ENCODE measurements around the gene NIN.
A peak's percentile ranks its signal among the peaks of the same experiment; 100 is the strongest.

Gene NIN

DNA sequence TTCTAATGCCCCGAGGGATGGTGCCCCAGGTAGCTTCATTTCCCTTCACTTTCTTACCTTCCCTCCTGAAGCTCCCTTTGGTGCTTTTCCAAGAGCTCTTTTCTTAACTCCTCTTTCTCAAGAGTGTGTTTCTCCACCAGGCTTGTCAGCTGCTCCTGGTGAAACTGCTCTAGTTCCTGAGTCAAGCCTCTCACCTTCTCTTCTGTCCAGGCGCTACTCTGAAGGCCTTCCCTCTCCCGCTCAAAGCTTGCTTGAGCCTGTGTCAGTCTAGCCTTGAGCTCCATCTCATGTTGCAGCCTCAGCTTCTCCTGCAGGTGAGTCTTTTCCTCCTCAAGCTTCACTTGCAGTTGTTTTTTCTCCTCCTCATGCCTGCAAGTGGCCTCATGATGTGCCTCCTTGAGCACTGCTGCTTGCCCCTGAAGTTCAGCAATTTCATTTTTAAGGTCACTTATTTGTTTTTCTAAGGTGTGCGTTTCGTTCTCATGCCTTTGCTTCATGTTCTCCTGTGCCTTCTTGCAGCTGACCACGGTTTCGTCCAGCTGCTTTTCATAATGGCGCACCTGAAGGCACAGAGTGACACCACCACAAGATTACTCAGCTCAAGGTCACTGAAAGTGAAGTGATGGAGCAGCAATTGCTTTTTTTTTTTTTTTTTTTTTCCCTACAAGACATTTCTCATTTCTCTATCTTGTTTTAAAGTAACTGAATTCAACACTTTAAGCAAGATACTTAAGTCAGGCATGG is 71.0 kb downstream of the NIN start:
- DNase-seq = no peak

GRCh38 chr14:50758945-50759344 is 72.0 kb downstream of the NIN start:
- no peak for DNase-seq

DNA sequence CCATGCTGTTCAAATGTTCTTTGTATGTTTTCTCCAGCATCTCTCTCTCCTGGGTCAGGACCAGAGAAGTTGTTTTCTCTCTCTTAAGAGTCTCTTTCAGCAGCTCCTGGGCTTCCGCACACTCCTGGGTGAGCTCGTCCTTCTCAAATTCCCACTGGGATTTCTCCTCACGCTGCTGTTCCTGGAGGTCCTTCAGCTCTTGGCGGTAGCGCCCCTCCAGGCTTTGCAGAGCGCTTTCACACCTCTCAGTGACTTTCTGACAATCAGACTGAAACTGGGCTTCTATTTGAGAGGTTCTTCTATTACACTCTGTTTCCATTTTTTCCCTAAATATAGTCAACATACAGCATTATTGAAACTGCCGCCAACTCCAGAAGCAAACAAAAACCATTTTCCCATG is 72.7 kb downstream of the NIN start:
- no peak for DNase-seq

DNA sequence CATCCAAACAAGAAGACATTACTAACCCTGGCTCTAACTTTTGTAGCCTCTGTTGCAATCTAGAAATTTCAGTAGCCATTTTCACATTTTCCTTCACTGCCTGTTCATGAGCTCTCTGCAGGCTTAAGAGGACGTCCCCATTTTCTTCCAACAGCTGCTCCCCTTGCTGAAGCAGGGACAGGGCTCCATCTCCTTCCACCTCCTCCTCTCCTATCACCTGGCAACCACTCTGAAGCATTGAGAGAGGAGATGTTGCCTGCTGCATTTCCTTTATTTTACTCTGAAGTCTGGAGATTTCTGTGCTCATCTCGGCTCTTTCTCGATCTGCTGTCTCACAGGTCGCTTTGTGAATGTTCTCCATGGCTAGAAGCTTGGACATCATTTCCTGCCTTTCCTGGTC is 73.3 kb downstream of the NIN start:
- no peak for DNase-seq

- no peak for DNase-seq
Measured at GRCh38 chr14:50756300-50756699, 74.7 kb downstream of the NIN start.

DNA sequence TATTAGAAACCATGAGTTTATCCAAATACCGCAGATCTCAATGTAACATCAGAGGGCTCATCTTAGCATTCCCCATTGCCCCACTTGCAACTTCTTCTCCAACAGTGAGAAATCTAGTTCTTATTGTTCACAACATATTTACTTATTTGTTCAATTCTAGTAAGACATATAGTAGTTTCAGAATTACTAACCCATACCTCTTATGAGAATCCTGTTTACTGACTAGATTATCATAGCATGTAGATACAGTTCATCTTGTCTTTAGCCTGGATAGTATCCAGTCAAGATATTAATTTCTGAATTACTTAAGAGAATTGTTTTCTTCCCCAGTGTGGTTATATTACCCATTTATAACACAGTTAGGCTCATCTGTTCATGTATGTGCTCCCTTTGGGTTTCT is 80.6 kb downstream of the NIN start:
- DNase-seq = no peak

GRCh38 chr14:50745401-50746058 is 85.4 kb downstream of the NIN start:
- no peak for DNase-seq

- no peak for DNase-seq
Measured at GRCh38 chr14:50744231-50744630, 86.7 kb downstream of the NIN start.

GRCh38 chr14:50741567-50741966 is 89.4 kb downstream of the NIN start:
- peak; percentile 35 for DNase-seq

DNA sequence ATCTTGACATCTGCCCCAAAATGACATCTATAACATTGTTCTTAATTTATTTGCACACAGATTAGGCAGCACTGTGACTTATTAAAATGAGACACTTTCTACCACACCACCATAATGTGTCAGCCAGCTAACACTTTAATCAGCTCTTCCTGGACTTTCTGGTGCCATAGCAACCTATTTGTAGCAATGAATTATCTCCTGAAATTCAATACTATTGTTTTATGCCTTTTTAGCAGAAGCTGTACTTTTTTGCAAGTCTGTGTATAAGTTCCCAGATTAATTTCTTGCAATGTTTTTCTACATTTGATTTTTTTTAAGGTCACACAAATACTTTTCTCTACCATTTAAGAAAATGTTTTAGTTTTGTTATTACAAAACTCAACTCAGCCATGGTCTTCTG is 90.1 kb downstream of the NIN start:
- DNase-seq = no peak

GRCh38 chr14:50739186-50739585 is 91.8 kb downstream of the NIN start:
- DNase-seq = no peak

DNA sequence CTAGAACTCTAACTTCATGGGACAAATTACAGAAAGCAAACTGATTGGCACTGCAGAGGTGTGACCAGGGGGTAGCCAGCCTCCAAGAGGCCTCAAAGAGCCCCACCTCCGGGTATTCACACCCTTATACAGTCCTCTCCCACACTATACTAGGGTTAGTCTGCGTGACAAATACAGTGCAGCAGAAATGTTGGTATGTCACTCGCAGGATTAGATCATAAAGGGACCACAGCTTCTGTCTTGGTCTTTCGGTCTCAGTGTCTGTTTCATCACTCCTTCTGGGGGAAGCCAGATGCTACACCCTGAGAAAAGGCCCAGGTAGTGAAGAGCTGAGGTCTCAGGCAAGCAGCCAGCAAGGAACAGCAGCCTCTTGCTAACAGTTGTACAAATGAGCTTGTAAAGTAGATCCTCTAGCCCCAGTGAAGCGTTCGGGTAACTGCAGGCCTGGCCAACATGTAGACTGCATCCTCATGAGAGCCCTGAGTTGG is 94.0 kb downstream of the NIN start:
- DNase-seq = no peak

GRCh38 chr14:50734950-50735695 is 95.8 kb downstream of the NIN start:
- no peak for DNase-seq

DNA sequence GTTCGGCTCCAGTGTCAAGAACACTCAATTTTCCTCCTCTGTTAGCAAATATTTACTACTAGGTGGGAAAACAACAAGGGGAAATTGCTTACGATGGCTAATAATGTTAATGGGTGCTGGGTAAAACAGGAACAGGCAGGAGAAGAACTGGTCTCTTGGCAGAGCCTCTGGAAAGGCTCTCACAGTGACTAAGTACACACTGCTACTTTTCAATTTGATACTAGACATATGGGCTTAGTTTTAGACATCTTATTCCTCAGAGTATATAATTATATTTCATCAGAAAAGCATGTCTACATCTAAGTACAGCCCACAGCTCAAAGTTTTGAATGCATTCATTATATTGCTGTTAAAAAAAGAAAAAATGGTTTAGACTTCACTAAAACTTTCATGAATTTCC is 97.5 kb downstream of the NIN start:
- DNase-seq = no peak

- DNase-seq = no peak
Measured at GRCh38 chr14:50728836-50729235, 102.1 kb downstream of the NIN start.

DNA sequence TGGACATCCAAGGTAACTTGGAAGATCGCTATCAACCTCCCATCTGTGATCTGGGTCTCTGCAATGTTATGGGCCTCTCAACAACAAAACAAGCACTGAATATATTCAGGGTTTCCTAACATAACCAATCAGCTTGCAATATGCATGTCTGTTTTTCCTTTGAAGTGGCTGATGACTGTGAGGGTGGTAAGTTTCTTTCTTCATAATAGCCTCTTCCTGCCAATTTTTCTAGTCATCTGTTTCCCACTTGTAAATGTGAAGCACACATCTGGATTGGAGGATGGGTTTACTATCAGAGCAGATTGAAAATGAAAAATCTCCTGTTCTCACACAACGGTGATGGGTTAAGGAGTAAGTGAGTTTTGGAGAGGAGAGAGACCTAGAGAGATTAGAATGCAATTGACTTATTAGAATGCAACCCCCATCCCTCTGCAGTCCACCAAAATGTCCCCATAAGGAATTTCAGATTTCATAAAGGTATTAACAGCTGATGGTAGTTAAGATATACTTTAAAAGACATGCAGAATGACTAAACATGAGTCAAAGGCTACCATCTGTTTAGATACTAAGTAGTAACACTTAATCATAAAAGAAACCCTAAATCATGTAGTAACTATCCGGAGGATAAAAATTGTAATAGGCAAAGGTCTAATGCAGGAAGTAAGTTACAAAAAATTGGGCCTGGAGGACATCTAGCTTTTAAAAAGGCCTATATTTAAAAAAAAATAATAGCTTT is 104.4 kb downstream of the NIN start:
- DNase-seq = no peak

- DNase-seq = no peak
Measured at GRCh38 chr14:50725761-50726160, 105.2 kb downstream of the NIN start.

GRCh38 chr14:50719911-50720759 is 110.8 kb downstream of the NIN start:
- no peak for DNase-seq

DNA sequence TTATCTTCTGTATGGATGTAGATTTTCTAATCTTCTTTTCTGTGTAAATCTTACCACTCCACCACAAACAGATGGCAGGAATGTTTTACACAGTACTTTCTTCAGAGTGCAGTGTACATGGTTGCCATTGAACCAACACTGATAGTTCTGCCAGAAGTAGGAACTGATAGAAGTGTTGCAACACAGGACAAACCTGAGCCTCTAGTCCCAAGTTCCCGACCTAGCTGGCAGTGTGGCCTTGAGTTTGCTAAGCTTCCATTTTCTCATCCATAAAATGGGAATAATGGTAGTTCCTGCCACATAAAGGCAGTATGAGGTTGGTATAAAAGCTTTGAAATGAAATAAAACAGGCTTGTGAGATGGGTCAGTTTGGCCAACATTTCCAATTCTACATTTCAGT is 112.0 kb downstream of the NIN start:
- no peak for DNase-seq

DNA sequence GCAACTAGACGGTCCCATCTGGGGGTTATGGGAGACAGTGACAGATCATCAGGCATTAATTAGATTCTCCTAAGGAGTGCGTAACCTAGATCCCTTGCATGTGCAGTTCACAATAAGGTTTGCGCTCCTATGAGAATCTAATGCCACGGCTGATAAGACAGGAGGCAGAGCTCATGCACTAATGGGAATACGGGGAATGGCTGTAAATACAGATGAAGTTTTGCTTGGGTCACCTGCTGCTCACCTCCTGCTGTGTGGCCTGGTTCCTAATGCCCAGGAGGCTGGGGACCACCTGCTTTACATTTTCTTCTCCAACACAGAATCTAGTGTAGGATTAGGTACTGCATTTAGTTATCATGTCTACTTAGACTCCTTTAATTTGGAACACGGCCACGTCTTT is 113.2 kb downstream of the NIN start:
- no peak for DNase-seq

- DNase-seq = peak; percentile 24
Measured at GRCh38 chr14:50714450-50715073, 116.4 kb downstream of the NIN start.

GRCh38 chr14:50711043-50711442 is 119.9 kb downstream of the NIN start:
- no peak for DNase-seq
